B cell (primary cell): ENCODE results near the gene PTF1A. TPM values are rescaled to one million over a fixed set of nuclear protein-coding genes. Genes with fewer than 3 reads are reported as not detected.

Experiments used
- ATAC-seq: fragments of 200-7000 bp; cut with Tn5 transposase; one replicate; pipeline ENCODE4 v1.10.0; 2021; ENCODE audit warnings: low read depth, mild to moderate bottlenecking, moderate number of reproducible peaks, moderate library complexity
- CTCF ChIA-PET: fragments of 350-600 bp; sonication (Branson Sonifier 250); formaldehyde crosslinking; loops from one replicate; lab custom pipeline; 2021; ENCODE audit warnings: antibody characterized with exemption, inconsistent platforms; lab: Charles Lee
- POLR2A ChIA-PET: fragments of 350-600 bp; sonication (Branson Sonifier 250); formaldehyde crosslinking; loops from one replicate; lab custom pipeline; 2021; ENCODE audit warnings: antibody characterized with exemption; lab: Charles Lee
- DNase-seq: peaks from one replicate; pipeline ENCODE4 v3.0.0; 2013
- H2AFZ ChIP-seq: 2 replicates; pipeline ENCODE4 v1.6.1; 2012; ENCODE audit warnings: mild to moderate bottlenecking, low read depth, low read length; ENCODE audit not compliant: insufficient read depth, poor library complexity, severe bottlenecking
- H3K27ac ChIP-seq, 2 donors: 1 replicate in 1 of 2; 2 replicates in 1 of 2; pipeline ENCODE4 v1.5.1; 2012 to 2013; ENCODE audit warnings: low read length in 2 of 2, mild to moderate bottlenecking in 2 of 2, moderate library complexity in 1 of 2
- H3K27me3 ChIP-seq, 4 experiments: fragments of 200-600 bp in 1 of 4; sonication (generic) in 1 of 4; replicated peaks in 1 of 4; 1 replicate in 2 of 4; 2 replicates in 2 of 4; pipeline versions ENCODE4 v1.6.1 to v1.7.0; 2013 to 2016; ENCODE audit warnings: low read length in 3 of 4, mild to moderate bottlenecking in 2 of 4, mixed read lengths in 1 of 4, moderate library complexity in 1 of 4; ENCODE audit not compliant: insufficient read depth in 4 of 4, control insufficient read depth in 3 of 4; ENCODE audit errors: control extremely low read depth in 1 of 4
- H3K36me3 ChIP-seq, 2 experiments: replicated peaks in 1 of 2; 1 replicate in 1 of 2; 2 replicates in 1 of 2; pipeline versions ENCODE4 v1.6.1 to v1.7.1; 2013; ENCODE audit warnings: low read length in 1 of 2; ENCODE audit not compliant: insufficient read depth in 2 of 2, control insufficient read depth in 1 of 2; ENCODE audit errors: control extremely low read depth in 1 of 2, extremely low read depth in 1 of 2
- H3K4me1 ChIP-seq, 2 donors: fragments of 200-600 bp in 1 of 2; sonication (generic) in 1 of 2; 1 replicate in 1 of 2; 2 replicates in 1 of 2; pipeline versions ENCODE4 v1.5.1 to v1.6.1; 2013 to 2017; ENCODE audit warnings: low read length in 2 of 2; ENCODE audit not compliant: control insufficient read depth in 2 of 2, insufficient read depth in 2 of 2
- H3K4me2 ChIP-seq: replicated peaks from 2 replicates; pipeline ENCODE3; 2012; ENCODE audit warnings: mild to moderate bottlenecking, low read depth, low read length; ENCODE audit not compliant: poor library complexity, severe bottlenecking
- H3K4me3 ChIP-seq, 5 experiments: fragments of 200-600 bp in 1 of 5; sonication (generic) in 1 of 5; 1 replicate in 3 of 5; 2 replicates in 2 of 5; pipeline versions ENCODE4 v1.5.1 to v1.7.0; 2011 to 2016; ENCODE audit warnings: low read length in 4 of 5, mild to moderate bottlenecking in 4 of 5, low read depth in 2 of 5, control low read depth in 1 of 5, moderate library complexity in 1 of 5; ENCODE audit not compliant: insufficient read depth in 1 of 5; ENCODE audit errors: control extremely low read depth in 1 of 5, extremely low read depth in 1 of 5
- H3K79me2 ChIP-seq: fragments of 200-600 bp; sonication (generic); one replicate; pipeline ENCODE4 v1.6.0; 2016; ENCODE audit warnings: low read length; ENCODE audit not compliant: control insufficient read depth, insufficient read depth
- H3K9ac ChIP-seq: fragments of 200-600 bp; sonication (generic); 2 replicates; pipeline ENCODE4 v1.6.1; 2017; ENCODE audit warnings: mild to moderate bottlenecking, low read length, moderate library complexity
- H3K9me3 ChIP-seq, 3 donors: one replicate each; pipeline versions ENCODE4 v1.6.1 to v1.7.1; 2013; ENCODE audit warnings: low read length in 2 of 3; ENCODE audit not compliant: control insufficient read depth in 2 of 3, insufficient read depth in 1 of 3; ENCODE audit errors: control extremely low read depth in 1 of 3
- H4K20me1 ChIP-seq: 2 replicates; pipeline ENCODE4 v1.6.0; 2012; ENCODE audit warnings: mild to moderate bottlenecking, low read length; ENCODE audit not compliant: insufficient read depth, control insufficient read depth, poor library complexity, severe bottlenecking
- H3K27ac Mint-ChIP-seq: one replicate; pipeline ENCODE4 v1.8.0; 2021; ENCODE audit warnings: mixed read lengths
- H3K27me3 Mint-ChIP-seq: one replicate; pipeline ENCODE4 v1.8.0; 2021; ENCODE audit warnings: mixed read lengths
- H3K4me1 Mint-ChIP-seq: one replicate; pipeline ENCODE4 v1.8.0; 2021; ENCODE audit warnings: mixed read lengths
- H3K4me3 Mint-ChIP-seq: one replicate; pipeline ENCODE4 v1.8.0; 2021; ENCODE audit warnings: mixed read lengths
- H3K9me3 Mint-ChIP-seq: one replicate; pipeline ENCODE4 v1.8.0; 2022; ENCODE audit warnings: mixed read lengths; ENCODE audit not compliant: insufficient read depth
- CTCF ChIP-seq: fragments of 200-600 bp; IDR thresholded peaks from one replicate; pipeline ENCODE4 v1.8.0; 2022; ENCODE audit warnings: antibody characterized with exemption, mild to moderate bottlenecking
- EZH2 ChIP-seq: IDR thresholded peaks from 2 replicates; pipeline ENCODE4 v1.6.1; 2012; ENCODE audit warnings: borderline replicate concordance, low read depth, mild to moderate bottlenecking, moderate library complexity, low read length; ENCODE audit not compliant: insufficient read depth, poor library complexity, severe bottlenecking
- WGBS: methylation state at CpG from one replicate; pipeline ENCODE4 v1.1.5; 2013; ENCODE audit warnings: missing lambda C conversion rate; ENCODE audit not compliant: insufficient coverage; 5-methylcytosine and 5-hydroxymethylcytosine counted together
- intact Hi-C: fragments of 100-400 bp; cut with micrococcal nuclease; formaldehyde crosslinking; loops from one replicate; pipeline ENCODE4 v1.10.0; 2022
- polyA plus RNA-seq: library from polyadenylated mRNA; depleted of rRNA; stranded (reverse); fragments of >200 nt; gene quantifications from 2 replicates; pipeline ENCODE4 v1.2.3, GENCODE V29; 2012
- total RNA-seq, 2 donors: library from RNA; stranded (reverse); fragments of 120-200 nt in 1 of 2; gene quantifications; 1 replicate in 1 of 2; 2 replicates in 1 of 2; pipeline versions ENCODE4 v1.2.3 to v1.2.4, GENCODE V29; 2013 to 2022

Gene PTF1A
- total and polyA plus RNA-seq, 2 donors (not counting 1 experiment from before 2014, with no cell fraction given): not detected

GRCh38 chr10:23172429-23173213, 19.5 kb upstream of the PTF1A start:
- Histone ChIP-seq H3K9ac (no peak overlapping the region), H3K4me3 (no peak overlapping the region), H3K9me3 (peaks cover 0 to 4% (median 0%) of the 10 kb centered on the region in 3 donors), H2AFZ (no peak overlapping the region), H3K36me3 (no peaks in the 10 kb centered on the region), H3K4me2 (no peak overlapping the region), H3K27me3 (peaks cover 0 to 34% (median 16%) of the 10 kb centered on the region in 4 experiments), H3K79me2 (no peaks in the 10 kb centered on the region), H3K4me1 (peaks cover 0 to 5% of the 10 kb centered on the region in 2 donors), H3K27ac (no peak overlapping the region), H4K20me1 (no peaks in the 10 kb centered on the region)
- CTCF ChIA-PET: interaction anchor here (1.3 kb wide), 1 partner anchor 12 kb away, joined by 4 read pairs; no protein-coding TSS in a partner anchor
- TF ChIP-seq CTCF (no peak), EZH2 (no peak)
- intact Hi-C loops: no loop called here
- WGBS: 9% methylated on average over 34 of the region's 41 CpGs
- DNase-seq: no peak
- POLR2A ChIA-PET: no interaction called here
- Mint-ChIP-seq H3K4me1 (peaks cover 3% of the 10 kb centered on the region), H3K9me3 (no peaks in the 10 kb centered on the region), H3K4me3 (no peak overlapping the region), H3K27me3 (peaks cover 53% of the 10 kb centered on the region), H3K27ac (no peak overlapping the region)
- no peak for ATAC-seq
